A673 (cell line): ENCODE measurements around the gene HOXA6. TPM values are rescaled to one million over a fixed set of nuclear protein-coding genes. Genes with fewer than 3 reads are reported as not detected.
A peak's percentile ranks its signal among the peaks of the same experiment; 100 is the strongest.

Source experiments
- BruUV-seq: library from RNA; stranded (reverse); fragments of 400-500 nt; replicated peaks from 2 replicates; lab custom pipeline; 2021; lab: Mats Ljungman, UMichigan
- CTCF ChIA-PET: fragments of 300-600 bp; sonication (Branson Sonifier 250); formaldehyde crosslinking; loops from one replicate; lab custom pipeline; 2022; ENCODE audit warnings: antibody characterized with exemption; lab: Charles Lee
- POLR2A ChIA-PET: fragments of 300-600 bp; sonication (Branson Sonifier 250); formaldehyde crosslinking; loops from one replicate; lab custom pipeline; 2022; ENCODE audit warnings: antibody characterized with exemption; ENCODE audit not compliant: low non-redundant PET; lab: Charles Lee
- DNase-seq: peaks from one replicate; pipeline ENCODE4 v3.0.0-alpha.2; 2015; ENCODE audit warnings: low spot score
- H3K27ac ChIP-seq: fragments of 200-600 bp; sonication (generic); 2 replicates; pipeline ENCODE4 v1.5.1; 2016; ENCODE audit warnings: mixed run types, low read depth, mild to moderate bottlenecking, mixed read lengths, antibody characterized with exemption, low read length; ENCODE audit not compliant: poor library complexity, severe bottlenecking
- H3K27me3 ChIP-seq: fragments of 200-600 bp; sonication (generic); replicated peaks from 2 replicates; pipeline ENCODE4 v1.6.1; 2017; ENCODE audit warnings: mixed run types, low read depth, mild to moderate bottlenecking, mixed read lengths, antibody characterized with exemption, low read length; ENCODE audit not compliant: insufficient read depth, poor library complexity
- H3K36me3 ChIP-seq: fragments of 200-600 bp; sonication (generic); 2 replicates; pipeline ENCODE4 v1.6.1; 2016; ENCODE audit warnings: mixed run types, mild to moderate bottlenecking, mixed read lengths, antibody characterized with exemption, low read length; ENCODE audit not compliant: insufficient read depth, poor library complexity, severe bottlenecking
- H3K4me1 ChIP-seq: fragments of 200-600 bp; sonication (generic); 2 replicates; pipeline ENCODE4 v1.6.1; 2017; ENCODE audit warnings: mixed run types, mild to moderate bottlenecking, mixed read lengths, antibody characterized with exemption, low read length; ENCODE audit not compliant: insufficient read depth, poor library complexity, severe bottlenecking
- H3K4me3 ChIP-seq: fragments of 200-600 bp; sonication (generic); 2 replicates; pipeline ENCODE4 v1.5.1; 2016; ENCODE audit warnings: low read depth, mixed run types, mild to moderate bottlenecking, mixed read lengths, low read length; ENCODE audit not compliant: poor library complexity, severe bottlenecking
- H3K9me3 ChIP-seq: fragments of 200-600 bp; sonication (generic); 2 replicates; pipeline ENCODE4 v1.6.1; 2016; ENCODE audit warnings: mixed run types, low read depth, mild to moderate bottlenecking, mixed read lengths, antibody characterized with exemption, low read length; ENCODE audit not compliant: poor library complexity, severe bottlenecking
- EZH2 ChIP-seq: fragments of 200-600 bp; sonication (generic); IDR thresholded peaks from 2 replicates; pipeline ENCODE4 v1.6.1; 2017; ENCODE audit warnings: borderline replicate concordance, low read depth, mild to moderate bottlenecking, mixed read lengths, antibody characterized with exemption, low read length; ENCODE audit not compliant: poor library complexity, severe bottlenecking
- intact Hi-C: fragments of 100-400 bp; cut with micrococcal nuclease; formaldehyde crosslinking; loops from one replicate; pipeline ENCODE4 v1.10.0; 2022; ENCODE audit not compliant: unreplicated experiment
- total RNA-seq: library from RNA; stranded (reverse); gene quantifications from 2 replicates; pipeline ENCODE4 v1.2.3, GENCODE V29; 2021
- TF ChIP-seq, protein P1 (sequence below): fragments of 300-800, 200-600 bp; sonication (generic); conservative IDR thresholded peaks from 2 replicates; pipeline ENCODE4 v1.5.1; 2017; ENCODE audit warnings: low read depth, mild to moderate bottlenecking, antibody characterized with exemption, low read length, moderate library complexity, mixed read lengths

HOXA6 gene
- total RNA-seq, 1 experiment from 2014 or later, result not detected

DNA sequence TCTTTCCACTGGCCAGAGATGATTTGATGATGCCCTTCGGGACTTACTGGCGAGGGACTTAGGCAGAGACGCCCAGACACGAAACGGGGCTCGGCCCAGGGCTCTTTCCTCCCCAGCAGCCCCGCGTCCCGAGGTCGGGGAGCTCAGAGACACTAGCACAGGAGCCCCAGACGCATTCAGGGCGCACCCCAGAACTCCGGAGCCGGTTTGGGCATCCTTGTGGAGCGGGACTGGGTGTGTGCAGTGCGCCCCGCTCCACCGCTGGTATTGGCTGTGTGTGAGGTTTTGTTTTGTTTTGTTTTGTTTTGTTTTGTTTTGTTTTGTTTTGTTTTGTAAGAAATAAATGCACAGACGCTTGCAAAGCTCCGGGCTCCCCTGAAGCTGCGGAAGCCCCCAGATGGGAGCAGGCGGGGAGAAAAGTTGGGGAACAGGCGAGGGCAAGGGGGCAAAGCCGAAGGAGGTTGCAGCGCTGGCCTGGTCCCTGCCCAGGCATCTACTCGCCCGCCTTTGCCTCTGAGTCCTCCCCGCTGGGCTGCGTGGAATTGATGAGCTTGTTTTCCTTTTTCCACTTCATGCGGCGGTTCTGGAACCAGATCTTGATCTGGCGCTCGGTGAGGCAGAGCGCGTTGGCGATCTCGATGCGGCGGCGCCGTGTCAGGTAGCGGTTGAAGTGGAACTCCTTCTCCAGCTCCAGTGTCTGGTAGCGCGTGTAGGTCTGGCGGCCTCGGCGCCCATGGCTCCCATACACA, 2.2 kb downstream of the HOXA6 start:
- ChIA-PET CTCF (no interaction called here), POLR2A (no interaction called here)
- TF ChIP-seq, protein P1, sequence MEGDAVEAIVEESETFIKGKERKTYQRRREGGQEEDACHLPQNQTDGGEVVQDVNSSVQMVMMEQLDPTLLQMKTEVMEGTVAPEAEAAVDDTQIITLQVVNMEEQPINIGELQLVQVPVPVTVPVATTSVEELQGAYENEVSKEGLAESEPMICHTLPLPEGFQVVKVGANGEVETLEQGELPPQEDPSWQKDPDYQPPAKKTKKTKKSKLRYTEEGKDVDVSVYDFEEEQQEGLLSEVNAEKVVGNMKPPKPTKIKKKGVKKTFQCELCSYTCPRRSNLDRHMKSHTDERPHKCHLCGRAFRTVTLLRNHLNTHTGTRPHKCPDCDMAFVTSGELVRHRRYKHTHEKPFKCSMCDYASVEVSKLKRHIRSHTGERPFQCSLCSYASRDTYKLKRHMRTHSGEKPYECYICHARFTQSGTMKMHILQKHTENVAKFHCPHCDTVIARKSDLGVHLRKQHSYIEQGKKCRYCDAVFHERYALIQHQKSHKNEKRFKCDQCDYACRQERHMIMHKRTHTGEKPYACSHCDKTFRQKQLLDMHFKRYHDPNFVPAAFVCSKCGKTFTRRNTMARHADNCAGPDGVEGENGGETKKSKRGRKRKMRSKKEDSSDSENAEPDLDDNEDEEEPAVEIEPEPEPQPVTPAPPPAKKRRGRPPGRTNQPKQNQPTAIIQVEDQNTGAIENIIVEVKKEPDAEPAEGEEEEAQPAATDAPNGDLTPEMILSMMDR, result no peak
- TF ChIP-seq EZH2, result no peak
- no peaks in the 10 kb centered on the region for H3K36me3 ChIP-seq
- H3K27ac ChIP-seq, result no peak overlapping the region
- no peak overlapping the region for H3K4me3 ChIP-seq
- H3K9me3 ChIP-seq, result no peaks in the 10 kb centered on the region
- H3K27me3 ChIP-seq, result peaks cover 99% of the 10 kb centered on the region
- BruUV-seq, result no TSS peak
- H3K4me1 ChIP-seq, result peaks cover 14% of the 10 kb centered on the region
- intact Hi-C loops, result no loop called here
- DNase-seq, result no peak

DNA sequence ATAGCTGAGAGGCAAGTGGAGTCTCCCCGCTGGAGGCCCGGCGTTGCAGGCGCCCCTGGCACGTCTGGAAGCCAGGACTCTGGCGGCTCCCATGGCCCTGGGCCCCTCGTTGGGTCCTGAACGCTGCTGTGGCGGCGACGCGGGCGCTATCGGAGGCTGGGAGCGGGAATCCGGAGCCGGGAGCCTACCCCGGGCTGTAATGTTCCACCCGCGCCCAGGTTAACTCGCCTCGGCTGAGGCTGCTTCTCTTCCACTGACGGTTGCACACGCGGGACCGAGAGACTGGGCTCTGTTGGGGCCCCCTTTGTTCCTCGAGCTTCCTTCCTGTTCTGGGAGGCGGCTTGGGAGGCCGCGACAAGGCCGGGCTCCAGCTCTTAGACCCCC, 2.8 kb downstream of the HOXA6 start:
- Histone ChIP-seq H3K4me1 (peaks cover 14% of the 10 kb centered on the region), H3K27ac (no peak overlapping the region), H3K36me3 (no peaks in the 10 kb centered on the region), H3K9me3 (no peaks in the 10 kb centered on the region), H3K4me3 (no peak overlapping the region), H3K27me3 (peaks cover 100% of the 10 kb centered on the region)
- BruUV-seq, result no TSS peak
- POLR2A ChIA-PET, result no interaction called here
- intact Hi-C loops, result loop anchor here (5.0 kb wide), 1 partner anchor 1272 kb away; no protein-coding TSS in a partner anchor
- DNase-seq, result no peak
- CTCF ChIA-PET, result interaction anchor here (1.6 kb wide), 1 partner anchor 16 kb away, joined by 5 read pairs; no protein-coding TSS in a partner anchor
- TF ChIP-seq, protein P1, result no peak
- no peak for TF ChIP-seq EZH2

DNA sequence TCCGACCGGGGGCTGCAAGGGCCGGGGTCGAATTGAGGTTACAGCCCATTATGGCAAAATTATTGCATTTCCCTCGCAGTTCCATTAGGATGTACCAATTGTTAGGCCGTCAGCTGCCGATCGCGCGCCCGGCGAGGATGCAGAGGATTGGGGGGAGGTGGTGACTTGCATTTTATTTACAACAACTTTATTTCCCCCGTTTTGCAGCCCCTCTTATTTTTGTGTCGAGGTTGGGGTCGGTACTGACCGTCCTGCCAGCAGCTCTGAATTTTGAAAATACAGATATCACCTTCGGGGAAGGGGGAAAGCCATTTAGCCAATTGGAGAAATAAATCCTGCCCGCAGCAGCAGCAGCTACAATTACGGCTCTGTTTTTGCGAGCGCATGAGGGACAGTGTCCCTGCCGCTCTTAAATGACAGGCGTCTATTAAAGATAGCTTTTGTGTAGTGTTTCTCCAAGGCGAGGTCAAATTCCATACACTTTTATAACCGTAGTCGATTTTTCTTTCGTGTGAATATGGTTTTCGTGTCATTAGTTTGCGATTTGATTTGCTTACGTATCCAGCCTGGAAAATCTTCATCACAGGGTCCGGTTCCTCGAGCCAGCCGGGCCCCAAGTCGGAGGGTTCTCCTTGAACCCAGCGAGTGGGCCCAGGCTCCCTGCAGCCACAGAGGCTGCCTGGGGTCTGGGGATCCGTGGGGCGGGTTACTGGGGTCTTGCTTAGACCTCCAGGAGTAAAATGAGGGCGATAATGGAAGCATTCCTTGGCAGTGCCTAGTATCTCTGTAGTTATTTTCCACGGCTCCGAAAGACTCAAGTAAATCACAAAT, 3.4 kb downstream of the HOXA6 start:
- Histone ChIP-seq H3K27ac (no peak overlapping the region), H3K9me3 (no peaks in the 10 kb centered on the region), H3K36me3 (no peaks in the 10 kb centered on the region), H3K4me1 (peaks cover 18% of the 10 kb centered on the region), H3K27me3 (peaks cover 100% of the 10 kb centered on the region), H3K4me3 (peak overlapping the region; percentile 30)
- ChIA-PET CTCF (interaction anchor here (1.6 kb wide), 1 partner anchor 17 kb away, joined by 5 read pairs; no protein-coding TSS in a partner anchor), POLR2A (no interaction called here)
- no TSS peak for BruUV-seq
- TF ChIP-seq, protein P1, result 0 out of 2 replicates have a peak, but pooled peaks have one; percentile 3
- TF ChIP-seq EZH2, result no peak
- DNase-seq, result no peak
- intact Hi-C loops, result loop anchor here (5.0 kb wide), 1 partner anchor 1272 kb away; no protein-coding TSS in a partner anchor
